ENCODE results near the gene NACA2. TPM values are rescaled to one million over a fixed set of nuclear protein-coding genes. Genes with fewer than 3 reads are reported as not detected.

The NACA2 gene
- total RNA-seq, 1 experiment from 2014 or later = not detected

GRCh38 chr17:61595418-61596186, 4.6 kb upstream of the NACA2 start:
- intact Hi-C loops (cut with micrococcal nuclease) = no loop called here
- TF ChIP-seq EZH2 (IDR thresholded peaks at IDR 0.05; ENCODE audit: low read length, unreplicated experiment) (no peak), EZH2phosphoT487 (IDR thresholded peaks at IDR 0.05; ENCODE audit: borderline replicate concordance, low read length) (no peak)
- TF ChIP-seq, protein P1, sequence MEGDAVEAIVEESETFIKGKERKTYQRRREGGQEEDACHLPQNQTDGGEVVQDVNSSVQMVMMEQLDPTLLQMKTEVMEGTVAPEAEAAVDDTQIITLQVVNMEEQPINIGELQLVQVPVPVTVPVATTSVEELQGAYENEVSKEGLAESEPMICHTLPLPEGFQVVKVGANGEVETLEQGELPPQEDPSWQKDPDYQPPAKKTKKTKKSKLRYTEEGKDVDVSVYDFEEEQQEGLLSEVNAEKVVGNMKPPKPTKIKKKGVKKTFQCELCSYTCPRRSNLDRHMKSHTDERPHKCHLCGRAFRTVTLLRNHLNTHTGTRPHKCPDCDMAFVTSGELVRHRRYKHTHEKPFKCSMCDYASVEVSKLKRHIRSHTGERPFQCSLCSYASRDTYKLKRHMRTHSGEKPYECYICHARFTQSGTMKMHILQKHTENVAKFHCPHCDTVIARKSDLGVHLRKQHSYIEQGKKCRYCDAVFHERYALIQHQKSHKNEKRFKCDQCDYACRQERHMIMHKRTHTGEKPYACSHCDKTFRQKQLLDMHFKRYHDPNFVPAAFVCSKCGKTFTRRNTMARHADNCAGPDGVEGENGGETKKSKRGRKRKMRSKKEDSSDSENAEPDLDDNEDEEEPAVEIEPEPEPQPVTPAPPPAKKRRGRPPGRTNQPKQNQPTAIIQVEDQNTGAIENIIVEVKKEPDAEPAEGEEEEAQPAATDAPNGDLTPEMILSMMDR (conservative IDR thresholded peaks at IDR 0.05; ENCODE audit: low read depth, low read length) = no peak
- H3K27ac ChIP-seq (ENCODE audit: low read length) = no peak overlapping the region
- no peaks in the 10 kb centered on the region for H4K20me1 ChIP-seq (ENCODE audit: low read length)
- H3F3A ChIP-seq (ENCODE audit: low read length, unreplicated experiment) = no peaks in the 10 kb centered on the region
- H3K4me1 ChIP-seq (ENCODE audit: insufficient read depth, low read length) = no peaks in the 10 kb centered on the region
- ChIA-PET CTCF (no interaction called here), POLR2A (ENCODE audit: unreplicated experiment) (no interaction called here)
- H3K27me3 ChIP-seq (ENCODE audit: low read length) = peaks cover 14% of the 10 kb centered on the region; the same call in 1 of the 2 replicates
- no peak for ATAC-seq
- H3K79me2 ChIP-seq (ENCODE audit: low read length) = no peaks in the 10 kb centered on the region
- H2AFZ ChIP-seq (ENCODE audit: low read length) = no peak overlapping the region
- H3K36me3 ChIP-seq (ENCODE audit: low read depth, low read length) = no peaks in the 10 kb centered on the region
- no peaks in the 10 kb centered on the region for H3K9me3 ChIP-seq (ENCODE audit: low read length)
- H3K4me2 ChIP-seq (ENCODE audit: low read length) = no peak overlapping the region
- BruUV-seq (replicated peaks) = no TSS peak
- H3K4me3 ChIP-seq (ENCODE audit: low read length) = no peak overlapping the region
- H3K9ac ChIP-seq (ENCODE audit: low read length) = no peak overlapping the region
- no peak for DNase-seq
- H3K9me2 ChIP-seq (replicated peaks; ENCODE audit: low read length) = no peaks in the 10 kb centered on the region

DNA sequence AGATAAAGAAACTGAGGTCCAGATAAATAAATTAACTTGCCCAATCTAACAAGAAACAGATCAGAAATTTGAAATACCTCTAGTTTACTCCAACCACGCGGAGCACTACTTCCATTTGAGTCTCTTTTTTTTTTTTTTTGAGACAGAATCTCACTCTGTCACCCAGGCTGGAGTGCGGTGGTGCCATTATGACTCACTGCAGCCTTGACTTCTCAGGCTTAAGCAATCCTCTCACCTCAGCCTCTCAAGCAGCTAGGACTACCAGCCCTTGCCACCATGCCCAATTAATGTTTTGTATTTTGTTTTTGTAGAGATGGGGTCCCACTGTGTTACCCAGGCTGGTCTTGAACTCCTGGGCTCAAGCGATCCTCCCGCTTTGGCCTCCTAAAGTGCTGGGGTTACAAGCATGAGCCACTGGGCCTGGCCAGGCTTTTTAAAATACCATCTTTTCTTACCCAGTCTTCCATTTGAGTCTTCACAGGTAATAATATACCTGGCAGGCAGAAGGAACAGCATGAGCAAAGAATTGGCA, 3.3 kb upstream of the NACA2 start:
- H3K4me2 ChIP-seq (ENCODE audit: low read length) = no peak overlapping the region
- ATAC-seq = no peak
- TF ChIP-seq, protein P1 (conservative IDR thresholded peaks at IDR 0.05; ENCODE audit: low read depth, low read length) = no peak
- TF ChIP-seq EZH2 (IDR thresholded peaks at IDR 0.05; ENCODE audit: low read length, unreplicated experiment) (no peak), EZH2phosphoT487 (IDR thresholded peaks at IDR 0.05; ENCODE audit: borderline replicate concordance, low read length) (no peak)
- ChIA-PET POLR2A (ENCODE audit: unreplicated experiment) (no interaction called here), CTCF (interaction anchor here (0.5 kb wide), 1 partner anchor 182 kb away, joined by 5 read pairs; no protein-coding TSS in a partner anchor)
- no peaks in the 10 kb centered on the region for H3K9me2 ChIP-seq (replicated peaks; ENCODE audit: low read length)
- no peaks in the 10 kb centered on the region for H3F3A ChIP-seq (ENCODE audit: low read length, unreplicated experiment)
- H3K27me3 ChIP-seq (ENCODE audit: low read length) = peaks cover 14% of the 10 kb centered on the region; the same call in 1 of the 2 replicates
- no peaks in the 10 kb centered on the region for H3K36me3 ChIP-seq (ENCODE audit: low read depth, low read length)
- H4K20me1 ChIP-seq (ENCODE audit: low read length) = no peaks in the 10 kb centered on the region
- H3K9ac ChIP-seq (ENCODE audit: low read length) = no peak overlapping the region
- H3K79me2 ChIP-seq (ENCODE audit: low read length) = no peaks in the 10 kb centered on the region
- H2AFZ ChIP-seq (ENCODE audit: low read length) = no peak overlapping the region
- H3K9me3 ChIP-seq (ENCODE audit: low read length) = no peaks in the 10 kb centered on the region
- intact Hi-C loops (cut with micrococcal nuclease) = no loop called here
- no TSS peak for BruUV-seq (replicated peaks)
- no peaks in the 10 kb centered on the region for H3K4me1 ChIP-seq (ENCODE audit: insufficient read depth, low read length)
- no peak overlapping the region for H3K27ac ChIP-seq (ENCODE audit: low read length)
- DNase-seq = peak; percentile 32
- no peak overlapping the region for H3K4me3 ChIP-seq (ENCODE audit: low read length)

- intact Hi-C loops (cut with micrococcal nuclease) = no loop called here
- H3K9me2 ChIP-seq (replicated peaks; ENCODE audit: low read length) = no peaks in the 10 kb centered on the region
- no peak overlapping the region for H2AFZ ChIP-seq (ENCODE audit: low read length)
- no peak for DNase-seq
- no peak for ATAC-seq
- H3K4me1 ChIP-seq (ENCODE audit: insufficient read depth, low read length) = no peaks in the 10 kb centered on the region
- H3K36me3 ChIP-seq (ENCODE audit: low read depth, low read length) = no peaks in the 10 kb centered on the region
- POLR2A ChIA-PET (ENCODE audit: unreplicated experiment) = no interaction called here
- H3K27ac ChIP-seq (ENCODE audit: low read length) = no peak overlapping the region
- TF ChIP-seq EZH2phosphoT487 (IDR thresholded peaks at IDR 0.05; ENCODE audit: borderline replicate concordance, low read length) (no peak), EZH2 (IDR thresholded peaks at IDR 0.05; ENCODE audit: low read length, unreplicated experiment) (no peak)
- TF ChIP-seq, protein P1 (conservative IDR thresholded peaks at IDR 0.05; ENCODE audit: low read depth, low read length) = no peak
- H3K9ac ChIP-seq (ENCODE audit: low read length) = no peak overlapping the region
- H3K4me2 ChIP-seq (ENCODE audit: low read length) = no peak overlapping the region
- no peak overlapping the region for H3K4me3 ChIP-seq (ENCODE audit: low read length)
- no peaks in the 10 kb centered on the region for H3K9me3 ChIP-seq (ENCODE audit: low read length)
- H3K27me3 ChIP-seq (ENCODE audit: low read length) = peaks cover 14% of the 10 kb centered on the region; the same call in 1 of the 2 replicates
- CTCF ChIA-PET = no interaction called here
- no peaks in the 10 kb centered on the region for H3F3A ChIP-seq (ENCODE audit: low read length, unreplicated experiment)
- BruUV-seq (replicated peaks) = no TSS peak
- H4K20me1 ChIP-seq (ENCODE audit: low read length) = no peaks in the 10 kb centered on the region
- H3K79me2 ChIP-seq (ENCODE audit: low read length) = no peaks in the 10 kb centered on the region
Observed at GRCh38 chr17:61593426-61593825, 2.4 kb upstream of the NACA2 start.
